HL-60 (cell line): ENCODE measurements around the gene PTTG1IP.

Source experiments
- DNase-seq, 2 experiments: peaks; one replicate each; pipeline ENCODE4 v3.0.0-alpha.2; 2010 to 2020; ENCODE audit warnings: low read depth in 1 of 2, low spot score in 1 of 2
- H3K27ac ChIP-seq: fragments of 250-450 bp; sonication (Bioruptor Pico); replicated peaks from 2 replicates; pipeline ENCODE4 v1.5.1; 2020; ENCODE audit warnings: mild to moderate bottlenecking, moderate library complexity
- H3K27me3 ChIP-seq: fragments of 250-450 bp; sonication (Bioruptor Pico); 2 replicates; pipeline ENCODE4 v1.5.1; 2021; ENCODE audit warnings: mild to moderate bottlenecking, moderate library complexity; ENCODE audit not compliant: insufficient read depth, poor library complexity, severe bottlenecking
- H3K4me3 ChIP-seq: replicated peaks from 2 replicates; pipeline ENCODE4 v1.5.1; 2011; ENCODE audit warnings: mild to moderate bottlenecking, control low read depth, low read length; ENCODE audit not compliant: insufficient read depth
- GABPA ChIP-seq: IDR thresholded peaks from 2 replicates; pipeline ENCODE4 v1.6.1; 2012; ENCODE audit warnings: low read depth
- POLR2AphosphoS5 ChIP-seq: IDR thresholded peaks from 2 replicates; pipeline ENCODE4 v1.6.1; 2012; ENCODE audit warnings: low read depth
- SPI1 ChIP-seq: IDR thresholded peaks from 2 replicates; pipeline ENCODE4 v1.6.1; 2012; ENCODE audit warnings: low read depth, mild to moderate bottlenecking, borderline replicate concordance
- TF ChIP-seq, protein P1 (sequence below): IDR thresholded peaks from one replicate; pipeline ENCODE4 v1.5.1; 2011; ENCODE audit warnings: low read length, control low read depth, inconsistent platforms; ENCODE audit not compliant: insufficient read depth
- TF ChIP-seq, protein P2 (sequence below): IDR thresholded peaks from 2 replicates; pipeline ENCODE4 v1.6.1; 2012; ENCODE audit warnings: low read depth; ENCODE audit not compliant: insufficient replicate concordance

PTTG1IP gene

GRCh38 chr21:44899768-44900558 is 26.5 kb upstream of the PTTG1IP start:
- Histone ChIP-seq H3K27me3 (no peaks in the 10 kb centered on the region), H3K4me3 (no peak overlapping the region), H3K27ac (no peak overlapping the region)
- no peak for DNase-seq
- TF ChIP-seq GABPA, result no peak
- no peak for TF ChIP-seq SPI1
- TF ChIP-seq, protein P1, sequence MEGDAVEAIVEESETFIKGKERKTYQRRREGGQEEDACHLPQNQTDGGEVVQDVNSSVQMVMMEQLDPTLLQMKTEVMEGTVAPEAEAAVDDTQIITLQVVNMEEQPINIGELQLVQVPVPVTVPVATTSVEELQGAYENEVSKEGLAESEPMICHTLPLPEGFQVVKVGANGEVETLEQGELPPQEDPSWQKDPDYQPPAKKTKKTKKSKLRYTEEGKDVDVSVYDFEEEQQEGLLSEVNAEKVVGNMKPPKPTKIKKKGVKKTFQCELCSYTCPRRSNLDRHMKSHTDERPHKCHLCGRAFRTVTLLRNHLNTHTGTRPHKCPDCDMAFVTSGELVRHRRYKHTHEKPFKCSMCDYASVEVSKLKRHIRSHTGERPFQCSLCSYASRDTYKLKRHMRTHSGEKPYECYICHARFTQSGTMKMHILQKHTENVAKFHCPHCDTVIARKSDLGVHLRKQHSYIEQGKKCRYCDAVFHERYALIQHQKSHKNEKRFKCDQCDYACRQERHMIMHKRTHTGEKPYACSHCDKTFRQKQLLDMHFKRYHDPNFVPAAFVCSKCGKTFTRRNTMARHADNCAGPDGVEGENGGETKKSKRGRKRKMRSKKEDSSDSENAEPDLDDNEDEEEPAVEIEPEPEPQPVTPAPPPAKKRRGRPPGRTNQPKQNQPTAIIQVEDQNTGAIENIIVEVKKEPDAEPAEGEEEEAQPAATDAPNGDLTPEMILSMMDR, result no peak
- TF ChIP-seq, protein P2, sequence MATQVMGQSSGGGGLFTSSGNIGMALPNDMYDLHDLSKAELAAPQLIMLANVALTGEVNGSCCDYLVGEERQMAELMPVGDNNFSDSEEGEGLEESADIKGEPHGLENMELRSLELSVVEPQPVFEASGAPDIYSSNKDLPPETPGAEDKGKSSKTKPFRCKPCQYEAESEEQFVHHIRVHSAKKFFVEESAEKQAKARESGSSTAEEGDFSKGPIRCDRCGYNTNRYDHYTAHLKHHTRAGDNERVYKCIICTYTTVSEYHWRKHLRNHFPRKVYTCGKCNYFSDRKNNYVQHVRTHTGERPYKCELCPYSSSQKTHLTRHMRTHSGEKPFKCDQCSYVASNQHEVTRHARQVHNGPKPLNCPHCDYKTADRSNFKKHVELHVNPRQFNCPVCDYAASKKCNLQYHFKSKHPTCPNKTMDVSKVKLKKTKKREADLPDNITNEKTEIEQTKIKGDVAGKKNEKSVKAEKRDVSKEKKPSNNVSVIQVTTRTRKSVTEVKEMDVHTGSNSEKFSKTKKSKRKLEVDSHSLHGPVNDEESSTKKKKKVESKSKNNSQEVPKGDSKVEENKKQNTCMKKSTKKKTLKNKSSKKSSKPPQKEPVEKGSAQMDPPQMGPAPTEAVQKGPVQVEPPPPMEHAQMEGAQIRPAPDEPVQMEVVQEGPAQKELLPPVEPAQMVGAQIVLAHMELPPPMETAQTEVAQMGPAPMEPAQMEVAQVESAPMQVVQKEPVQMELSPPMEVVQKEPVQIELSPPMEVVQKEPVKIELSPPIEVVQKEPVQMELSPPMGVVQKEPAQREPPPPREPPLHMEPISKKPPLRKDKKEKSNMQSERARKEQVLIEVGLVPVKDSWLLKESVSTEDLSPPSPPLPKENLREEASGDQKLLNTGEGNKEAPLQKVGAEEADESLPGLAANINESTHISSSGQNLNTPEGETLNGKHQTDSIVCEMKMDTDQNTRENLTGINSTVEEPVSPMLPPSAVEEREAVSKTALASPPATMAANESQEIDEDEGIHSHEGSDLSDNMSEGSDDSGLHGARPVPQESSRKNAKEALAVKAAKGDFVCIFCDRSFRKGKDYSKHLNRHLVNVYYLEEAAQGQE, result no peak
- no peak for TF ChIP-seq POLR2AphosphoS5

DNA sequence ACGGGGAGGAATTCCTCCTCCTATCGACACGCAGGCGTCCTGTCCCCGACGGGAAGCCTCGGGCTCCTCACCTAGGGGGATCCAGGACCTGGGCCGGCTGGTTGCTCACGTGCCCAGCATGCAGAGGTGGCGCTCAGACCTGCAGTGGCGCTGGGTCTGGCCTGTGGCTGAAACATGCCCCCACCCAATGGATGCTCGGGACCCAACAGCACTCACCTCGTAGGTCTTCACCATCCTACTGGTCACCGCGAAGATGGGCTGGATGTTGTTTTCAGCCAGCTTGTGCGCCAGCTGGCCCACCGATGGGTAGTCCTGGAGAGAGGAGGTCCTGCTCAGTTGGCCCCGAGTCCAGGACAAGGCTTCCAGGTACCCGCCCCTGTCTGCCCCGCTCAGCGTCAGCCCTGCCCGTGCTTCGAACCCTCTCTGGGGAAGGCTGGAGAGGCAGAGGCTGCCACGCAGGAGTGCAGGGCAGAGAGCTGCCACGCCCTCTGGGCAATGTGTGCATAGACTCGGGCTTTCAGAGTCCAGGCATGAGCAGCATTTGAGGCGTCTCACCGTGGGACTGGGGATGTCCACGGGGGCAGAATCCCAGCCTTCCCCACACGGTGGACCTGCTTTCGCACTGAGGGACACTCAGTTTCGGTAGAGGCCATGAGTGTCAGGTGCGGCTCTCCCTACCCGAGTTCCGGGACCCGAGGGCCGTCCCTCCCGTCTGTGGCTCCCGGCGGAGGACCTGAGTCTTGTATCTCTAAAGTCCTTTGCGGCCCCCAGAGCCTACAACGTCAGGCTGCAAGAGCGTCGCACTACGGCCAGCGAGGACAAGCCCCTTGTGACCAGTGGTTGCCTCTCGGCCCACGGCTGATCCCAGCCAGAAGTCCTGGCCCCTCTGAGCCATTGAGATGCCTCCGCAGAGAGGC is 25.6 kb upstream of the PTTG1IP start:
- no peaks in the 10 kb centered on the region for H3K27me3 ChIP-seq
- no peak for DNase-seq
- H3K4me3 ChIP-seq, result no peak overlapping the region
- TF ChIP-seq, protein P2, result no peak
- no peak for TF ChIP-seq SPI1
- no peak for TF ChIP-seq POLR2AphosphoS5
- TF ChIP-seq GABPA, result no peak
- TF ChIP-seq, protein P1, result no peak
- no peak overlapping the region for H3K27ac ChIP-seq

DNA sequence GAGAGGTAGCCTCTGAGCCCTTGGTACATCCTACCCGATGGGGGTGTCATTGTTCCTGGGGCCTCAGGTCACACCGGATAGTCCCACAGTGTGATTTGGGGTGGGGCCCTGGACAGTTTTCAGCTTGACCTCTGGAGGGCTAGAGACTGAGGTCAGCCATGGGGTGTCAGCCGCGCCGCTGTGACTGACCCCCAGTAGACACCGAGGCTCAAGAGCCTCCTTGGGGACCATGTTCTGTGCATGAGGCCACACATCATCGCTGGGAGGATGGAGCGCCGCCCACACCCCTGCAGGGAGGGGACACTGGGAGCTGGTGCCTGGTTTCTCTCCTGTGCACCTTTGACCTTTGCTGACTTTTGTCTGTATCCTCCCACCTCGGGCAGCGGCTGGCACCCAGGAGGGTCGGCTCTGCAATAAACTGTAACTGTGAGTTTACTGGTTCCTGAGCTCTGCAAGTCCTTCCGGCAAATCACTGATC is 24.6 kb upstream of the PTTG1IP start:
- Histone ChIP-seq H3K4me3 (no peak overlapping the region), H3K27ac (no peak overlapping the region), H3K27me3 (no peaks in the 10 kb centered on the region)
- DNase-seq, result no peak
- TF ChIP-seq GABPA (no peak), POLR2AphosphoS5 (no peak), SPI1 (no peak)
- TF ChIP-seq, protein P2, result no peak
- TF ChIP-seq, protein P1, result no peak
